ENCODE measurements around the gene SLC15A4. TPM values are rescaled to one million over a fixed set of nuclear protein-coding genes. Genes with fewer than 3 reads are reported as not detected.

Gene SLC15A4
- total and polyA plus RNA-seq, 2 of the 13 experiments (the other 11 are each of a cell fraction or from before 2014, with no cell fraction given), result 17.3 to 22.7 TPM

- ATAC-seq, result no peak
- ChIA-PET CTCF (ENCODE audit: low intra/inter-chr PET ratio, low total read pairs) (no interaction called here), POLR2A (no interaction called here)
- peaks cover 0 to 22% of the 10 kb centered on the region in 2 experiments; a peak in 4 of 5 replicates for H3K27me3 ChIP-seq (ENCODE audit: control insufficient read depth in 1 of 2, insufficient read depth in 2 of 2, low read length in 2 of 2)
- no peaks in the 10 kb centered on the region for H3K79me2 ChIP-seq (ENCODE audit: insufficient read depth, low read length)
- WGBS (ENCODE audit: low lambda C conversion rate), result 7% methylated on average over 3 of the region's 3 CpGs
- no peak for FAIRE-seq
- no peak overlapping the region for H3K4me2 ChIP-seq (ENCODE audit: low read depth, low read length)
- H3K9ac ChIP-seq (ENCODE audit: insufficient read depth, low read depth, low read length), result no peak overlapping the region
- no peaks in the 10 kb centered on the region for H4K20me1 ChIP-seq (ENCODE audit: insufficient read depth, low read length)
- no peak overlapping the region for H3K27ac ChIP-seq (ENCODE audit: extremely low read length, insufficient read depth, low read length)
- intact Hi-C loops (cut with micrococcal nuclease; ENCODE audit: unreplicated experiment), result no loop called here
- no TSS peak for BruUV-seq (replicated peaks)
- DNase-seq (ENCODE audit: low spot score), result no peak
- H3K4me1 ChIP-seq (ENCODE audit: insufficient read depth, low read length), result peaks cover 6% of the 10 kb centered on the region; the same call in 1 of the 2 replicates
- H3K36me3 ChIP-seq (replicated peaks in 1 of 2; ENCODE audit: control insufficient read depth in 1 of 2, insufficient read depth in 2 of 2, low read length in 2 of 2), result no peaks in the 10 kb centered on the region
- no peak overlapping the region for H2AFZ ChIP-seq (ENCODE audit: low read length)
- in situ Hi-C loops (cut with HindIII; ENCODE audit: extremely low pct_ligation_motif_present, low pct_unique_long_range_greater_than_20kb), result no loop called here
- H3K9me3 ChIP-seq (ENCODE audit: low read length), result no peaks in the 10 kb centered on the region
- no peak overlapping the region for H3K4me3 ChIP-seq (replicated peaks in 1 of 3; ENCODE audit: insufficient read depth in 1 of 3, low read depth in 2 of 3, low read length in 3 of 3)
- no peak for TF ChIP-seq RFX5 (IDR thresholded peaks at IDR 0.05; ENCODE audit: low read depth, low read length)
- TF ChIP-seq, protein P1, sequence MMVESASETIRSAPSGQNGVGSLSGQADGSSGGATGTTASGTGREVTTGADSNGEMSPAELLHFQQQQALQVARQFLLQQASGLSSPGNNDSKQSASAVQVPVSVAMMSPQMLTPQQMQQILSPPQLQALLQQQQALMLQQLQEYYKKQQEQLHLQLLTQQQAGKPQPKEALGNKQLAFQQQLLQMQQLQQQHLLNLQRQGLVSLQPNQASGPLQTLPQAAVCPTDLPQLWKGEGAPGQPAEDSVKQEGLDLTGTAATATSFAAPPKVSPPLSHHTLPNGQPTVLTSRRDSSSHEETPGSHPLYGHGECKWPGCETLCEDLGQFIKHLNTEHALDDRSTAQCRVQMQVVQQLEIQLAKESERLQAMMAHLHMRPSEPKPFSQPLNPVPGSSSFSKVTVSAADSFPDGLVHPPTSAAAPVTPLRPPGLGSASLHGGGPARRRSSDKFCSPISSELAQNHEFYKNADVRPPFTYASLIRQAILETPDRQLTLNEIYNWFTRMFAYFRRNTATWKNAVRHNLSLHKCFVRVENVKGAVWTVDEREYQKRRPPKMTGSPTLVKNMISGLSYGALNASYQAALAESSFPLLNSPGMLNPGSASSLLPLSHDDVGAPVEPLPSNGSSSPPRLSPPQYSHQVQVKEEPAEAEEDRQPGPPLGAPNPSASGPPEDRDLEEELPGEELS (CRISPR knock-in tag; IDR thresholded peaks at IDR 0.05), result no peak
- no peak for TF ChIP-seq NCOA1 (CRISPR knock-in tag; IDR thresholded peaks at IDR 0.05)
- no peak for TF ChIP-seq TAF15 (IDR thresholded peaks at IDR 0.05; ENCODE audit: low read depth, low read length, poor library complexity, severe bottlenecking)
- no peak for TF ChIP-seq STAT5B (CRISPR knock-in tag; IDR thresholded peaks at IDR 0.05)
- TF ChIP-seq MLX (CRISPR knock-in tag; IDR thresholded peaks at IDR 0.05), result no peak
- TF ChIP-seq ZBTB10 (CRISPR knock-in tag; IDR thresholded peaks at IDR 0.05; ENCODE audit: borderline replicate concordance), result no peak
- TF ChIP-seq ZNF3 (CRISPR knock-in tag; IDR thresholded peaks at IDR 0.05), result no peak
- no peak for TF ChIP-seq ZMYM2 (CRISPR knock-in tag; IDR thresholded peaks at IDR 0.05)
- no peak for TF ChIP-seq JDP2 (CRISPR knock-in tag; IDR thresholded peaks at IDR 0.05; ENCODE audit: borderline replicate concordance)
- TF ChIP-seq TOE1 (CRISPR knock-in tag; IDR thresholded peaks at IDR 0.05), result no peak
- TF ChIP-seq CC2D1A (CRISPR knock-in tag; IDR thresholded peaks at IDR 0.05), result no peak
- no peak for TF ChIP-seq ZFP41 (CRISPR knock-in tag; IDR thresholded peaks at IDR 0.05; ENCODE audit: borderline replicate concordance)
- no peak for TF ChIP-seq ZXDC (CRISPR knock-in tag; IDR thresholded peaks at IDR 0.05)
- TF ChIP-seq RCOR2 (CRISPR knock-in tag; IDR thresholded peaks at IDR 0.05), result no peak
- no peak for TF ChIP-seq MAF1 (CRISPR knock-in tag; IDR thresholded peaks at IDR 0.05; ENCODE audit: borderline replicate concordance)
- no peak for TF ChIP-seq GABPA (IDR thresholded peaks at IDR 0.05; ENCODE audit: low read depth, low read length)
- no peak for TF ChIP-seq GABPA (CRISPR knock-in tag; IDR thresholded peaks at IDR 0.05; ENCODE audit: low read depth)
- no peak for TF ChIP-seq ZNF652 (CRISPR knock-in tag; IDR thresholded peaks at IDR 0.05; ENCODE audit: borderline replicate concordance, low read depth)
- no peak for TF ChIP-seq MTA1 (CRISPR knock-in tag; IDR thresholded peaks at IDR 0.05; ENCODE audit: borderline replicate concordance)
Observed at GRCh38 chr12:128850400-128850799, 26.6 kb upstream of the SLC15A4 start.
